GM18519 (cell line): ENCODE measurements around the gene RDM1.
"Not testable (repeated sequence)": the region's sequence is repeated elsewhere in the genome, so short reads cannot be mapped to it uniquely, and the experiment has no call there.

ENCODE experiments used
- ATAC-seq: cut with Tn5 transposase; IDR thresholded peaks from one replicate; pipeline ENCODE4 v1.9.1; 2021; ENCODE audit warnings: mild to moderate bottlenecking, moderate library complexity; ENCODE audit not compliant: unreplicated experiment, low FRiP score

The RDM1 gene

GRCh38 chr17:35930211-35931065 is at the start of gene RDM1:
RDM1 (minus strand) TSS chr17:35930773; CDS start chr17:35930727, 46 bp downstream.
- ATAC-seq: no peak

GRCh38 chr17:35978346-35978745 is 47.8 kb upstream of the RDM1 start:
- ATAC-seq: no peak

- no peak for ATAC-seq
Observed at GRCh38 chr17:35977509-35977908, 46.9 kb upstream of the RDM1 start.

- ATAC-seq: no peak
Observed at GRCh38 chr17:35973333-35974260, 43.0 kb upstream of the RDM1 start.

GRCh38 chr17:35972945-35973332 is 42.4 kb upstream of the RDM1 start:
- ATAC-seq: no peak

- no peak for ATAC-seq
Observed at GRCh38 chr17:35972535-35972934, 42.0 kb upstream of the RDM1 start.

GRCh38 chr17:35972066-35972465 is 41.5 kb upstream of the RDM1 start:
- ATAC-seq: no peak

- ATAC-seq: no peak
Observed at GRCh38 chr17:35969558-35970380, 39.2 kb upstream of the RDM1 start.

- no peak for ATAC-seq
Observed at GRCh38 chr17:35968520-35969054, 38.0 kb upstream of the RDM1 start.

- ATAC-seq: no peak
Observed at GRCh38 chr17:35965272-35965671, 34.7 kb upstream of the RDM1 start.

GRCh38 chr17:35963663-35964062 is 33.1 kb upstream of the RDM1 start:
- no peak for ATAC-seq

- no peak for ATAC-seq
Observed at GRCh38 chr17:35953720-35954119, 23.1 kb upstream of the RDM1 start.

- ATAC-seq: no peak
Observed at GRCh38 chr17:35949401-35949800, 18.8 kb upstream of the RDM1 start.

- ATAC-seq: no peak
Observed at GRCh38 chr17:35948092-35948491, 17.5 kb upstream of the RDM1 start.

GRCh38 chr17:35947156-35947585 is 16.6 kb upstream of the RDM1 start:
- ATAC-seq: no peak

- no peak for ATAC-seq
Observed at GRCh38 chr17:35944151-35944550, 13.6 kb upstream of the RDM1 start.

- ATAC-seq: no peak
Observed at GRCh38 chr17:35943537-35943936, 13.0 kb upstream of the RDM1 start, which contains the start of gene LYZL6. LYZL6 (minus strand) TSS chr17:35943713; CDS start chr17:35939356, 4,357 bp downstream.

GRCh38 chr17:35942588-35943186 is 12.1 kb upstream of the RDM1 start:
- ATAC-seq: no peak

GRCh38 chr17:35938492-35938891 is 7.9 kb upstream of the RDM1 start:
- ATAC-seq: not testable (repeated sequence)

GRCh38 chr17:35936063-35936462 is 5.5 kb upstream of the RDM1 start:
- no peak for ATAC-seq
